GM19239 (cell line): ENCODE data around the gene CRYGN.

ENCODE experiments used
- DNase-seq: peaks from one replicate; pipeline ENCODE4 v3.0.0; 2011; ENCODE audit warnings: low spot score; ENCODE audit not compliant: insufficient read length
- FAIRE-seq: peaks from 2 replicates; lab custom pipeline; 2011; peaks lifted over from hg19 to GRCh38; lab: Jason Lieb, UNC

The CRYGN gene

GRCh38 chr7:151383638-151384351 lies 56.1 kb downstream of the CRYGN start:
- DNase-seq (no peak), FAIRE-seq (no peak)

GRCh38 chr7:151382079-151382885 lies 57.7 kb downstream of the CRYGN start:
- DNase-seq (no peak), FAIRE-seq (no peak)

- DNase-seq (no peak), FAIRE-seq (no peak)
These were observed 58.4 kb downstream of the CRYGN start for GRCh38 chr7:151381348-151382078.

GRCh38 chr7:151381098-151381347 lies 58.9 kb downstream of the CRYGN start:
- peak; percentile 31 for FAIRE-seq

GRCh38 chr7:151380199-151381097 lies 59.5 kb downstream of the CRYGN start:
- DNase-seq (no peak), FAIRE-seq (no peak)

More at GRCh38 chr7:151381098-151381347, 58.9 kb downstream of the CRYGN start:
- DNase-seq = no peak

- DNase-seq (no peak), FAIRE-seq (no peak)
These were observed 60.3 kb downstream of the CRYGN start for GRCh38 chr7:151379534-151380198.

GRCh38 chr7:151379193-151379520 lies 60.8 kb downstream of the CRYGN start:
- DNase-seq (no peak), FAIRE-seq (no peak)
